SK-N-SH (cell line): ENCODE results near the gene IL4R. TPM values are rescaled to one million over a fixed set of nuclear protein-coding genes. Genes with fewer than 3 reads are reported as not detected.

Experiments
- CTCF ChIA-PET: fragments of 300-600, 350-600 bp; formaldehyde crosslinking; extraction: SDS; loops from one replicate; lab custom pipeline; 2021; lab: Yijun Ruan, JAX
- POLR2A ChIA-PET: fragments of 350-600 bp; sonication (Branson Sonifier 250); formaldehyde crosslinking; extraction: SDS; loops from one replicate; lab custom pipeline; 2020; ENCODE audit warnings: antibody characterized with exemption, inconsistent platforms; lab: Yijun Ruan, JAX
- DNase-seq: peaks from one replicate; pipeline ENCODE4 v3.0.0; 2012
- H2AFZ ChIP-seq: fragments of 200-600 bp; sonication (generic); 2 replicates; pipeline ENCODE4 v1.8.1; 2016; ENCODE audit warnings: antibody characterized with exemption, mild to moderate bottlenecking, low read depth
- H3F3A ChIP-seq: fragments of 200-600 bp; sonication (generic); replicated peaks from 2 replicates; pipeline ENCODE3; 2016; ENCODE audit warnings: antibody characterized with exemption, mild to moderate bottlenecking; ENCODE audit not compliant: insufficient read depth
- H3K27ac ChIP-seq, 2 experiments: fragments of 200-500 bp in 1 of 2; fragments of 200-600 bp in 1 of 2; sonication (Bioruptor generic) in 1 of 2; sonication (generic), shearing (Covaris generic) in 1 of 2; 2 replicates each; pipeline versions ENCODE4 v1.5.1 to v1.6.1; 2014 to 2016; ENCODE audit warnings: low read depth in 2 of 2, inconsistent platforms in 1 of 2, low read length in 1 of 2, mild to moderate bottlenecking in 1 of 2, mixed read lengths in 1 of 2
- H3K27me3 ChIP-seq: fragments of 200-600 bp; sonication (generic), shearing (Covaris generic); 2 replicates; pipeline ENCODE4 v1.6.1; 2016; ENCODE audit warnings: mixed run types; ENCODE audit not compliant: insufficient read depth
- H3K36me3 ChIP-seq, 2 experiments: fragments of 200-500 bp in 1 of 2; fragments of 200-600 bp in 1 of 2; sonication (Bioruptor generic) in 1 of 2; sonication (generic) in 1 of 2; replicated peaks in 1 of 2; 2 replicates each; pipeline versions ENCODE3 to v1.5.1; 2014 to 2016; ENCODE audit warnings: low read length in 1 of 2, mild to moderate bottlenecking in 1 of 2; ENCODE audit not compliant: insufficient read depth in 2 of 2, control insufficient read depth in 1 of 2
- H3K4me1 ChIP-seq, 2 experiments: fragments of 200-500 bp in 1 of 2; fragments of 200-600 bp in 1 of 2; sonication (Bioruptor generic) in 1 of 2; sonication (generic), shearing (Covaris generic) in 1 of 2; 2 replicates each; pipeline versions ENCODE4 v1.5.1 to v1.6.1; 2014 to 2016; ENCODE audit warnings: low read depth in 1 of 2, low read length in 1 of 2, mixed run types in 1 of 2; ENCODE audit not compliant: insufficient read depth in 2 of 2, control insufficient read depth in 1 of 2
- H3K4me2 ChIP-seq: fragments of 200-600 bp; sonication (generic), shearing (Covaris generic); 2 replicates; pipeline ENCODE4 v1.6.1; 2017; ENCODE audit warnings: mixed run types
- H3K4me3 ChIP-seq, 2 experiments: fragments of 200-500 bp in 1 of 2; fragments of 200-600 bp in 1 of 2; sonication (Bioruptor generic) in 1 of 2; sonication (generic), shearing (Covaris generic) in 1 of 2; 2 replicates each; pipeline versions ENCODE4 v1.5.1 to v1.8.1; 2014 to 2016; ENCODE audit warnings: low read depth in 2 of 2, inconsistent platforms in 1 of 2, low read length in 1 of 2, mild to moderate bottlenecking in 1 of 2, mixed read lengths in 1 of 2, moderate library complexity in 1 of 2
- H3K79me2 ChIP-seq: fragments of 200-600 bp; sonication (generic); 2 replicates; pipeline ENCODE4 v1.8.1; 2017; ENCODE audit warnings: mild to moderate bottlenecking; ENCODE audit not compliant: insufficient read depth
- H3K9ac ChIP-seq: fragments of 200-600 bp; sonication (generic); 2 replicates; pipeline ENCODE4 v1.6.1; 2017; ENCODE audit warnings: mixed run types
- H3K9me2 ChIP-seq: fragments of 200-600 bp; sonication (generic); 2 replicates; pipeline ENCODE4 v1.6.1; 2017; ENCODE audit warnings: mixed run types
- H3K9me3 ChIP-seq: fragments of 200-600 bp; sonication (generic); 2 replicates; pipeline ENCODE4 v1.6.1; 2017; ENCODE audit warnings: mixed run types, mild to moderate bottlenecking, moderate library complexity
- H4K20me1 ChIP-seq: fragments of 200-600 bp; sonication (generic); 2 replicates; pipeline ENCODE4 v1.6.1; 2017; ENCODE audit warnings: mild to moderate bottlenecking, mixed run types; ENCODE audit not compliant: insufficient read depth
- CHD2 ChIP-seq: fragments of 150-350 bp; IDR thresholded peaks from 2 replicates; pipeline ENCODE4 v1.6.1; 2018; ENCODE audit warnings: low read length; ENCODE audit not compliant: partially characterized antibody
- EP300 ChIP-seq, 2 experiments: IDR thresholded peaks; 2 replicates each; pipeline versions ENCODE4 v1.4.0 to v1.6.1; 2012; ENCODE audit warnings: borderline replicate concordance in 1 of 2, low read depth in 1 of 2, low read length in 1 of 2
- EZH2phosphoT487 ChIP-seq: fragments of 200-600 bp; sonication (generic); IDR thresholded peaks from 2 replicates; pipeline ENCODE4 v1.6.1; 2017; ENCODE audit warnings: low read depth, mixed run types, mild to moderate bottlenecking, antibody characterized with exemption, moderate library complexity, borderline replicate concordance
- FOXJ3 ChIP-seq: sonication (generic); formaldehyde crosslinking; IDR thresholded peaks from 2 replicates; pipeline ENCODE4 v1.5.1; 2020; ENCODE audit warnings: mild to moderate bottlenecking, missing genetic modification reagents
- FOXM1 ChIP-seq: IDR thresholded peaks from 2 replicates; pipeline ENCODE4 v1.4.0; 2012; ENCODE audit warnings: low read depth, mild to moderate bottlenecking
- GATA2 ChIP-seq: sonication (generic); formaldehyde crosslinking; IDR thresholded peaks from 2 replicates; pipeline ENCODE4 v1.5.0; 2020; ENCODE audit warnings: mild to moderate bottlenecking, missing genetic modification reagents
- JUND ChIP-seq: IDR thresholded peaks from 2 replicates; pipeline ENCODE4 v1.4.0; 2012
- MXI1 ChIP-seq: IDR thresholded peaks from 2 replicates; pipeline ENCODE4 v1.6.1; 2012; ENCODE audit warnings: mild to moderate bottlenecking, low read depth, low read length, improper control_type of control experiment
- RCOR1 ChIP-seq: fragments of 150-350 bp; IDR thresholded peaks from 2 replicates; pipeline ENCODE4 v1.6.1; 2017; ENCODE audit warnings: antibody characterized with exemption, low read length
- RFX5 ChIP-seq: IDR thresholded peaks from 2 replicates; pipeline ENCODE4 v1.6.1; 2012; ENCODE audit warnings: mild to moderate bottlenecking, improper control_type of control experiment, low read length
- TCF12 ChIP-seq: IDR thresholded peaks from 2 replicates; pipeline ENCODE4 v1.4.0; 2012
- YY1 ChIP-seq: IDR thresholded peaks from 2 replicates; pipeline ENCODE4 v1.4.0; 2012; ENCODE audit warnings: low read depth, mild to moderate bottlenecking
- WGBS: methylation state at CpG from one replicate; pipeline ENCODE4 v1.1.6; 2017; ENCODE audit warnings: low lambda C conversion rate; 5-methylcytosine and 5-hydroxymethylcytosine counted together
- polyA plus RNA-seq, 3 experiments: library from polyadenylated mRNA; depleted of rRNA; stranded (reverse); fragments of >200 nt; gene quantifications; 2 replicates each; pipeline ENCODE4 v1.2.3, GENCODE V29; 2012
- TF ChIP-seq, protein P1 (sequence below): IDR thresholded peaks from 2 replicates; pipeline ENCODE4 v1.4.0; 2012; ENCODE audit warnings: low read depth
- TF ChIP-seq, protein P2 (sequence below): IDR thresholded peaks from 2 replicates; pipeline ENCODE4 v1.4.0; 2012; ENCODE audit warnings: low read depth, borderline replicate concordance
- TF ChIP-seq, protein P3 (sequence below): IDR thresholded peaks from 2 replicates; pipeline ENCODE4 v1.4.0; 2012; ENCODE audit warnings: low read depth, borderline replicate concordance
- TF ChIP-seq, protein P4 (sequence below): fragments of 150-350 bp; IDR thresholded peaks from 2 replicates; pipeline ENCODE4 v1.6.1; 2017; ENCODE audit warnings: antibody characterized with exemption, low read length, low read depth, borderline replicate concordance

IL4R gene
- polyA plus RNA-seq, 1 of the 3 experiments (the other 2 are of a cell fraction), result 16.1 TPM

DNA sequence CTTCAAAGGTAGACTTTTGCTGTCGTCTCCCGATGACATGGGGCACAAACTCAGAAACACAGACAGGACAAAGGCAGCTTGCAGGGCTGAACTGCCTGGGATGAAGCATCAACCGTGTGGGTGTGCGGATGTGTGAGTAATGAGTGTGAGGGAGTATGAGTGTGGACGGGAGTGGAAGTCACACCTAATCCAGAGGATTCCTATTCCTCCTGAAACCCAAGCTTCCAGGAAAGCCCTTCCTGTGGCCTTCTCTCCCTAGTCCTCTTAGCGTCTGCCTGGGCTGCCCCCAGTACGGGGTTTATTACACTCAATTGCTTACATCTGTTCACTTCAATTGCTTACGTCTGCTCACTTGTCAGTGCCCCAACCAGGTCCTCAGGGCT, 2.3 kb upstream of the IL4R start:
- Histone ChIP-seq H3K9ac (no peak overlapping the region), H3K36me3 (no peaks in the 10 kb centered on the region), H3K9me2 (no peaks in the 10 kb centered on the region), H3K4me1 (peaks cover 0 to 10% of the 10 kb centered on the region in 2 experiments; a peak in 3 of 4 replicates), H3K4me3 (no peak overlapping the region), H2AFZ (no peak overlapping the region), H4K20me1 (peaks cover 10% of the 10 kb centered on the region; the same call in 1 of the 2 replicates)
- peak; percentile 36 for DNase-seq
- POLR2A ChIA-PET, result no interaction called here
- TF ChIP-seq FOXJ3 (no peak), GATA2 (CRISPR knock-in tag) (no peak), EP300 (IDR thresholded peaks at IDR 0.05; ENCODE audit: borderline replicate concordance in 1 of 2, low read depth in 1 of 2, low read length in 1 of 2) (no peak), RFX5 (no peak), CHD2 (no peak), YY1 (no peak), TCF12 (no peak), MXI1 (no peak), FOXM1 (no peak), JUND (no peak), EZH2phosphoT487 (no peak), RCOR1 (no peak)
- TF ChIP-seq, protein P1, sequence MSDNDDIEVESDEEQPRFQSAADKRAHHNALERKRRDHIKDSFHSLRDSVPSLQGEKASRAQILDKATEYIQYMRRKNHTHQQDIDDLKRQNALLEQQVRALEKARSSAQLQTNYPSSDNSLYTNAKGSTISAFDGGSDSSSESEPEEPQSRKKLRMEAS, result no peak
- TF ChIP-seq, protein P2, sequence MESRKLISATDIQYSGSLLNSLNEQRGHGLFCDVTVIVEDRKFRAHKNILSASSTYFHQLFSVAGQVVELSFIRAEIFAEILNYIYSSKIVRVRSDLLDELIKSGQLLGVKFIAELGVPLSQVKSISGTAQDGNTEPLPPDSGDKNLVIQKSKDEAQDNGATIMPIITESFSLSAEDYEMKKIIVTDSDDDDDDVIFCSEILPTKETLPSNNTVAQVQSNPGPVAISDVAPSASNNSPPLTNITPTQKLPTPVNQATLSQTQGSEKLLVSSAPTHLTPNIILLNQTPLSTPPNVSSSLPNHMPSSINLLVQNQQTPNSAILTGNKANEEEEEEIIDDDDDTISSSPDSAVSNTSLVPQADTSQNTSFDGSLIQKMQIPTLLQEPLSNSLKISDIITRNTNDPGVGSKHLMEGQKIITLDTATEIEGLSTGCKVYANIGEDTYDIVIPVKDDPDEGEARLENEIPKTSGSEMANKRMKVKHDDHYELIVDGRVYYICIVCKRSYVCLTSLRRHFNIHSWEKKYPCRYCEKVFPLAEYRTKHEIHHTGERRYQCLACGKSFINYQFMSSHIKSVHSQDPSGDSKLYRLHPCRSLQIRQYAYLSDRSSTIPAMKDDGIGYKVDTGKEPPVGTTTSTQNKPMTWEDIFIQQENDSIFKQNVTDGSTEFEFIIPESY, result no peak
- TF ChIP-seq, protein P3, sequence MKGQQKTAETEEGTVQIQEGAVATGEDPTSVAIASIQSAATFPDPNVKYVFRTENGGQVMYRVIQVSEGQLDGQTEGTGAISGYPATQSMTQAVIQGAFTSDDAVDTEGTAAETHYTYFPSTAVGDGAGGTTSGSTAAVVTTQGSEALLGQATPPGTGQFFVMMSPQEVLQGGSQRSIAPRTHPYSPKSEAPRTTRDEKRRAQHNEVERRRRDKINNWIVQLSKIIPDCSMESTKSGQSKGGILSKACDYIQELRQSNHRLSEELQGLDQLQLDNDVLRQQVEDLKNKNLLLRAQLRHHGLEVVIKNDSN, result no peak
- TF ChIP-seq, all 33 proteins: peak for 0
- H3K27ac ChIP-seq, result no peak overlapping the region
- 67% methylated on average over 8 of the region's 8 CpGs for WGBS
- H3K4me2 ChIP-seq, result no peak overlapping the region
- peaks cover 9% of the 10 kb centered on the region for H3F3A ChIP-seq
- CTCF ChIA-PET, result interaction anchor here (1.2 kb wide), 1 partner anchor 205 kb away, joined by 3 read pairs; no protein-coding TSS in a partner anchor
- peaks cover 6% of the 10 kb centered on the region; the same call in 1 of the 2 replicates for H3K9me3 ChIP-seq
- no peaks in the 10 kb centered on the region for H3K27me3 ChIP-seq
- peaks cover 25% of the 10 kb centered on the region for H3K79me2 ChIP-seq

DNA sequence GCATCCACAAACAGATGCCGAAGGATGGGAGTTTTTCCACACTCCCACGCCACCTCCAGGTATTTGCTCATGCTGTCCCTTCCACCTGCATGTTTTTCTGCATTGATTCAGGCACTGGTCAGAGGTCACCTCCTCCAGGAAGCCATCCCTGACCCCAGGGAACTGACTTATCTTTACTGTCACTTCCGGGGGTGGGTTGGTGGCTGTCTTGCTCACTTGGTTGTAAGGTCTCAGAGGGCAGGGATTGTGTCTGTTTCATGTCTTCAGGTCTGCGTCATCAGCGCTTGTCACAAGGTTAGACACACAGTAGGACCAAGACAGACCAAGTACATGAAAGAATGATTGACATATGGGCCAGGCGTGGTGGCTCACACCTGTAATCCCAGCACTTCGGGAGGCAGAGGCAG, 1.9 kb upstream of the IL4R start:
- H3K27ac ChIP-seq, result no peak overlapping the region
- H3K4me2 ChIP-seq, result no peak overlapping the region
- no peak overlapping the region for H3K4me3 ChIP-seq
- WGBS, result 58% methylated on average over 7 of the region's 7 CpGs
- H3K9me2 ChIP-seq, result no peaks in the 10 kb centered on the region
- peaks cover 13% of the 10 kb centered on the region; the same call in 1 of the 2 replicates for H4K20me1 ChIP-seq
- peaks cover 9% of the 10 kb centered on the region for H3F3A ChIP-seq
- H3K27me3 ChIP-seq, result no peaks in the 10 kb centered on the region
- H3K9ac ChIP-seq, result no peak overlapping the region
- peaks cover 0 to 10% of the 10 kb centered on the region in 2 experiments; a peak in 3 of 4 replicates for H3K4me1 ChIP-seq
- CTCF ChIA-PET, result interaction anchor here (1.2 kb wide), 1 partner anchor 205 kb away, joined by 3 read pairs; no protein-coding TSS in a partner anchor
- TF ChIP-seq GATA2 (CRISPR knock-in tag), result no peak
- TF ChIP-seq, protein P4, sequence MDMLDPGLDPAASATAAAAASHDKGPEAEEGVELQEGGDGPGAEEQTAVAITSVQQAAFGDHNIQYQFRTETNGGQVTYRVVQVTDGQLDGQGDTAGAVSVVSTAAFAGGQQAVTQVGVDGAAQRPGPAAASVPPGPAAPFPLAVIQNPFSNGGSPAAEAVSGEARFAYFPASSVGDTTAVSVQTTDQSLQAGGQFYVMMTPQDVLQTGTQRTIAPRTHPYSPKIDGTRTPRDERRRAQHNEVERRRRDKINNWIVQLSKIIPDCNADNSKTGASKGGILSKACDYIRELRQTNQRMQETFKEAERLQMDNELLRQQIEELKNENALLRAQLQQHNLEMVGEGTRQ, result no peak
- peaks cover 6% of the 10 kb centered on the region; the same call in 1 of the 2 replicates for H3K9me3 ChIP-seq
- POLR2A ChIA-PET, result no interaction called here
- peaks cover 29% of the 10 kb centered on the region for H3K79me2 ChIP-seq
- H3K36me3 ChIP-seq, result no peaks in the 10 kb centered on the region
- DNase-seq, result no peak
- H2AFZ ChIP-seq, result no peak overlapping the region
